HAP-1 (cell line): ENCODE results near the gene VCAN.
A peak's percentile ranks its signal among the peaks of the same experiment; 100 is the strongest.
"Not testable (repeated sequence)": the region's sequence is repeated elsewhere in the genome, so short reads cannot be mapped to it uniquely, and the experiment has no call there.

Source experiments
- DNase-seq, 2 experiments: peaks; one replicate each; pipeline ENCODE4 v3.0.0-alpha.2; 2016 to 2020; ENCODE audit warnings: low spot score in 2 of 2
- H3K27me3 ChIP-seq: fragments of 250-450 bp; sonication (Bioruptor Pico); 2 replicates; pipeline ENCODE4 v1.5.1; 2020; ENCODE audit warnings: low read depth, mild to moderate bottlenecking, moderate library complexity
- H3K36me3 ChIP-seq: fragments of 250-450 bp; sonication (Bioruptor Pico); replicated peaks from 2 replicates; pipeline ENCODE4 v1.5.1; 2020; ENCODE audit warnings: mild to moderate bottlenecking
- H3K4me1 ChIP-seq: fragments of 250-450 bp; sonication (Bioruptor Pico); 2 replicates; pipeline ENCODE4 v1.5.1; 2020; ENCODE audit warnings: mild to moderate bottlenecking
- H3K4me3 ChIP-seq: fragments of 250-450 bp; sonication (Bioruptor Pico); 2 replicates; pipeline ENCODE4 v1.5.1; 2020; ENCODE audit warnings: mild to moderate bottlenecking, moderate library complexity
- H3K9me3 ChIP-seq: fragments of 250-450 bp; sonication (Bioruptor Pico); 2 replicates; pipeline ENCODE4 v1.5.1; 2020; ENCODE audit warnings: mild to moderate bottlenecking, moderate library complexity
- in situ Hi-C: fragments of 300-500 bp; cut with MboI; formaldehyde crosslinking; loops from 3 replicates; pipeline ENCODE4 v1.14.3; 2020; ENCODE audit warnings: low sequenced_read_pairs, inconsistent platforms, mixed read lengths

The VCAN gene

DNA sequence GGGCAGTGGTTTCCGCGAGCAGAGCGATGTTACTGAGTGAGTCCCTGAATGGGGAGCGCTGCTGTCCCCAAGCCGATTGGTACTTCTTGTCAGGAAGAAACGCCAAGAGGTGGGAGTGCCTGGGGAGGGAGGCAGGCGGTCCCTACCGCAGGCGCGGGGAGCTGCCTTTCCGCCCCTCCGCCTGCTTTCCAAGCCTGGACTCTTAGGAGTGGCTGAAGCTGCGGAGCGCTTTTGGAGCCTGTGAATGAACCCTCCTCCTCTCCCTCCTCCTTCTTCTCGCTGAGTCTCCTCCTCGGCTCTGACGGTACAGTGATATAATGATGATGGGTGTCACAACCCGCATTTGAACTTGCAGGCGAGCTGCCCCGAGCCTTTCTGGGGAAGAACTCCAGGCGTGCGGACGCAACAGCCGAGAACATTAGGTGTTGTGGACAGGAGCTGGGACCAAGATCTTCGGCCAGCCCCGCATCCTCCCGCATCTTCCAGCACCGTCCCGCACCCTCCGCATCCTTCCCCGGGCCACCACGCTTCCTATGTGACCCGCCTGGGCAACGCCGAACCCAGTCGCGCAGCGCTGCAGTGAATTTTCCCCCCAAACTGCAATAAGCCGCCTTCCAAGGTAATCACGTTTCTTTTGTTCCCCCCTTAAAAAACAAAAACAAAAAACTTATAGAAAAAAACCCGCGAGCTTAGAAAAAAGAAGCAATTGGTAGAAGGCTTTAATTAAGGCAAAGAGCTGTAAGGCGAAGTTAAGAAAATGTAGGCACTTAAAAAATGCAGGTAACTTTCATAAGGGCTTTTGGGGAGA is at the start of gene VCAN:
TSS of gene VCAN (plus strand) at position 340 of the 808 bp plus-strand sequence. CDS start 11,775 bp downstream, outside the sequence.
- Histone ChIP-seq H3K4me3 (peak within 1 kb of the TSS; percentile 32), H3K9me3 (no peaks in the 10 kb centered on the region), H3K27me3 (peaks cover 35% of the 10 kb centered on the region), H3K36me3 (no peaks in the 10 kb centered on the region), H3K4me1 (peaks cover 16% of the 10 kb centered on the region)
- in situ Hi-C loops: no loop called here
- peak; percentile 29 to 61 for DNase-seq

DNA sequence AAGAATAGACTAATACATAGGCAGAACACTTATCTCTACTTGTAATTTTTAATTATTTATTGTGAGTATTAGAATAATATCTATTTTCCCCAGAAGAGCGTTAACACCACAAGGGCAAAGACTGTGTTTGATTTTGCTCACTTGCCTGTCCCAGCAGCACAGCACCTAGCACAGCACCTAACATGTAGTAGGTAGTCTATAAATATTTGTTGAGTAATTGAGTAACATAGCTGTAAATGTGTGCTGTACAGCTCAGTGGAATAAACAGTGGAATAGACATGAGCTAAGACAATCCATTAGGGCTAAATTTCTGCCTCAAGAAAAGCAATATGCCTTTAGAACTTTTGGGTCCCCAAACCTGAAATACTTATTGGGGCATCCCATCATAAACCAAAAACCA is 49.3 kb upstream of the VCAN start:
- DNase-seq: no peak
- Histone ChIP-seq H3K4me1 (no peaks in the 10 kb centered on the region), H3K4me3 (no peak overlapping the region), H3K27me3 (no peaks in the 10 kb centered on the region), H3K9me3 (no peaks in the 10 kb centered on the region), H3K36me3 (no peaks in the 10 kb centered on the region)
- in situ Hi-C loops: no loop called here

DNA sequence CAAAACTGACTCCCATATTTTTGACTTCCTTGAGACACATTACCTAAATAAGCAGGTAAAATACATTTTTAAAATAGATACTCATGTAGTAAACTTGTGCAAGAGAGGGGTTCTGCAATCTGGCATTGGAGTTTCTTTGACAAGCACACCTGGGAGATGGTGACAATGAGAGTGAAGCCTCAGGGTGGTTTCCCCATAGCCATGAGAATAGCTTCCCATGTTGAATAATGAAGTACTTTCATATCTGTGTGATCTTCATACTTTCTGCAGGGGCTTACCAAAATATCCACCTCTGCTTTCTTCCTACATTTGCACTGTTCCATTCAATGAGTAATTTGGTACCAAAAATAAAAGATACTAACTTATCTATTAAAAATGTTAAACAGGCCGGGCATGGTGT is 44.7 kb upstream of the VCAN start:
- no peaks in the 10 kb centered on the region for H3K36me3 ChIP-seq
- in situ Hi-C loops: loop anchor here (25.0 kb wide), 2 partner anchors 790 to 1065 kb away; no protein-coding TSS in a partner anchor
- H3K4me3 ChIP-seq: no peak overlapping the region
- 0 out of 2 replicates have a peak, but pooled peaks cover 2% of the 10 kb centered on the region for H3K4me1 ChIP-seq
- no peak for DNase-seq
- no peaks in the 10 kb centered on the region for H3K9me3 ChIP-seq
- peaks cover 4% of the 10 kb centered on the region; the same call in 1 of the 2 replicates for H3K27me3 ChIP-seq

DNA sequence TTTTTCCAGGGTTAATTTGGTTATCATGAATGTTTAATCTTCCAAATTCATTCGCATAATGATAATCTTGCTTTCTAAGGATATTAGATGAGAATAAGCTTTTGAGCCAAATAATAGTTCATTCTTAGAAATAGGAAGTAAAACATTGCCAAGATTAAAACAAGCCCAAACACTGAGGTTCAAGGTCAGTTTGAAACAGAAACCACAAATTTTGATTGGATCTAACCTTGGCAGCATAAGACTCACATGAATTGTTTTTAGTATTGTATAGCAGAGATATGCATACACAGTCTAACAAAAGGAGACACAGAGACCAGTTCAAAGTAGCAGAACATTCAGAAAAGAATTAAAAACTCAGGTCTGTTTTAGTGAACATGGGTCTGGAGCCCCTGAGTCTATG is 43.4 kb upstream of the VCAN start:
- in situ Hi-C loops: loop anchor here (25.0 kb wide), 2 partner anchors 791 to 1066 kb away; no protein-coding TSS in a partner anchor
- Histone ChIP-seq H3K4me1 (0 out of 2 replicates have a peak, but pooled peaks cover 2% of the 10 kb centered on the region), H3K27me3 (peaks cover 4% of the 10 kb centered on the region; the same call in 1 of the 2 replicates), H3K9me3 (no peaks in the 10 kb centered on the region), H3K4me3 (no peak overlapping the region), H3K36me3 (no peaks in the 10 kb centered on the region)
- DNase-seq: no peak

DNA sequence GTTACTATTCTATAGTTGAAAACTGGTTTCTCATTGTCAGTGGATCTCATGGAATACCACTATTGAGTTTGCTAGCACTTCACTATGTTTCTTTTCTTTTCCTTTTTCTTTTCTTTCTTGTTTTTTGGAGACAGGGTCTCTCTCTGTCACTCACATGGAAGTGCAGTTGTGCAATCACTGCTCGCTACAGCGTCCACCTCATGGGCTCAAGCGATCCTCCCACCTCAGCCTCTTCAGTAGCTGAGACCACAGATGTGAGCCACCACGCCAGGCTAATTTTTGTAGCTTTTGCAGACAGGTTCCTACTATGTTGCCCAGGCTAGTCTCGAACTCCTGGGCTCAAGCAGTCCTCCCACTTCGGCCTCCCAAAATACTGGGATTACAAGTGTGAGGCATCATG is 42.7 kb upstream of the VCAN start:
- Histone ChIP-seq H3K4me3 (no peak overlapping the region), H3K27me3 (peaks cover 4% of the 10 kb centered on the region; the same call in 1 of the 2 replicates), H3K36me3 (no peaks in the 10 kb centered on the region), H3K9me3 (no peaks in the 10 kb centered on the region), H3K4me1 (0 out of 2 replicates have a peak, but pooled peaks cover 2% of the 10 kb centered on the region)
- in situ Hi-C loops: loop anchor here (25.0 kb wide), 2 partner anchors 792 to 1067 kb away; no protein-coding TSS in a partner anchor
- no peak for DNase-seq

DNA sequence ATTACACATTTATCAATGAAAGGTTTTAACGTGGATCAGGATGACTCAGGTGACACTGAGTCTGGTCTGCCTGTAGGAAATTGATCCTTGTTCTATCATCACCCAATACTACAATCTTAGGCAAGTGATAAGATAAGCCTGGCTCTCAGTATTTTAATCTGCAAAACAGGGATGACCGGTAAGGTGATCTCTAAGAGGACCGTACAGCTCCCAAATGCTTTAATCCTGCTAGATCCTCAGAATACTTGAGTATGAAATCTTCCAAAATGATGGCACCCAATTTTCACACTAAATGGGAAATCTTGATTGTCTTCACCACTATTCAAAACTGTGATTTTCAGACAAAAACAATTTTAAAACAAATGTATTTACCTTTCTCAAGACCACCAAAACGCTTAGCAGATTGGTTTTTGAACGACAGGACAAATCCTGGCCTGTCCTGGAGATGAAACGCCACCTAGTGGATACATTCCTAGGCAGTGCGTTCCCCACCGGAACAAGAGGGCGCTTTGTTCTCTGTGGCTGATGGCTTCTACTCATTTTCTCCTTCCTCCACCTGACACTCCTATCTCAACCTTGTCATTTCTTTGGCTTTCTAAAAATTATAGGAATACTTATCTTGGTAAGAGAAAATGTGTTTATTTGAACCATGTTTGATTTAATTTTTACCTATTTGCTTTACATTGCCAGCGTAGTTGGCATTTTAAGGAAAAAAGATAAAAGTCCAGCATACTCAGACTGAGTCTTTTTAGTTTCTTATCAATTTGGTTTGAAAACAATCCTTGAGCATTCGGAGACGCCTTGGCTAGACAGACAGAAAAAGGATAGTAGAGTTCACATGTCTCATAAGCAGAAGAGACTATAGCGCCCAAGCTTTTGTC is 41.2 kb upstream of the VCAN start:
- H3K4me1 ChIP-seq: 0 out of 2 replicates have a peak, but pooled peaks cover 2% of the 10 kb centered on the region
- in situ Hi-C loops: loop anchor here (25.0 kb wide), 2 partner anchors 793 to 1068 kb away; no protein-coding TSS in a partner anchor
- no peak overlapping the region for H3K4me3 ChIP-seq
- peak; percentile 67 to 79 for DNase-seq
- no peaks in the 10 kb centered on the region for H3K36me3 ChIP-seq
- no peaks in the 10 kb centered on the region for H3K9me3 ChIP-seq
- H3K27me3 ChIP-seq: peaks cover 4% of the 10 kb centered on the region; the same call in 1 of the 2 replicates

DNA sequence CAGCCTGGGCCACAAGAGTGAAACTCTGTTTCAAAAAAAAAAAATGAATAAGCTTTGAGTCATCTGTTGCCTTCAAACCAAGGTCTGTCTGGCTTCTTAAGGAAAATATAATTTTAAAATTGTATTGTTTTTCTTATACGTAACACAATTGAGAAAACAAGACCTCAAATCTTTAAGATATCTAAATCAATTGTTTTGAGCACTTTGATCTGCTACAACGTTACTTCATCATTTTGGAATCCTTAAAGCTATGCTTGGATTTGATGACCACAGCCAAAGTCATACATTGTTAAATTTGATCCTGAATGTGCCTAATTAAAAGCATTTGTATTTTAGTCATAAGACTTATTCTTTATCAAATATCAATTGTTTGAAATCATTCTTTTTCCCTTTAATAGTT is 37.7 kb upstream of the VCAN start:
- Histone ChIP-seq H3K4me1 (0 out of 2 replicates have a peak, but pooled peaks cover 2% of the 10 kb centered on the region), H3K27me3 (peaks cover 4% of the 10 kb centered on the region; the same call in 1 of the 2 replicates), H3K4me3 (no peak overlapping the region), H3K9me3 (peaks cover 2% of the 10 kb centered on the region; the same call in 1 of the 2 replicates), H3K36me3 (no peaks in the 10 kb centered on the region)
- in situ Hi-C loops: loop anchor here (25.0 kb wide), 2 partner anchors 797 to 1072 kb away; no protein-coding TSS in a partner anchor
- DNase-seq: no peak

DNA sequence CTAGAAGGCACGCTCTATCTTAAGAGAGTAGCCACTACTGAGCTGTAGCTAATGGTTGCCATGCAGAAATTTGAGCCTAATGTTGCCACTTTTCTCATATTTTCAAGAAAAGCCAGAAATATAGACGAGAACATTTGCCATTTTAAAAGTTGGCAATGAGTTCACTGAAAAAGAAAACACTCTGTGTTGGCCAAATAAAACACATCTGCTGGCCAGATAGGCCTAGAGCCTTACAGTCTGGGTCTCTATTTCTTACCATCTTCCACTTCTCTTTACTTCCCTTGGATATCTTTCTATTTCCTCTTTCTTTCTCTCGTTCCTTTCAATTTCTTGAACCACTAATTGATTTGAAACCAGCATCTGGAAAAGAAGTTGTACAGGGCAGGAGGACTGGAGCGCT is 36.6 kb upstream of the VCAN start:
- in situ Hi-C loops: loop anchor here (25.0 kb wide), 2 partner anchors 798 to 1073 kb away; no protein-coding TSS in a partner anchor
- 0 out of 2 replicates have a peak, but pooled peaks cover 2% of the 10 kb centered on the region for H3K4me1 ChIP-seq
- DNase-seq: no peak

DNA sequence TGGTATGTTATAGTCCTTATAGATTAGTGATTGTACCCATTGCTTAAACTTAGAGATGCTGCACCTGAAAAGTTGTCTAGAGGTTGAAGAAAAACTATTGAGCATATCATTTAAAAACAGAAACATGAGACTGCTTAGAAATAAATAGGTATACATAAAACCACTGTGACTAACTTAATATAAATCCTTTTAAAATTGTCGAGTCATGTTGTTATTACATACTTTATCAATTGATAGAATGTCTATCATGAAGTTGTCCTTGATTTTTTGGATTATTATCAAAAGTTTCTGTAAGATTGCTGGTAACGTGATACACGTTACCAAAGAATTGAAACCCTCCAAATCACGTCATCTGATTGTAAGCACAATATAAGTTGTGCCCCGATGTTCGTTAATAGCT is 35.3 kb upstream of the VCAN start:
- H3K27me3 ChIP-seq: no peaks in the 10 kb centered on the region
- no peaks in the 10 kb centered on the region for H3K4me1 ChIP-seq
- in situ Hi-C loops: loop anchor here (25.0 kb wide), 2 partner anchors 799 to 1074 kb away; no protein-coding TSS in a partner anchor
- H3K36me3 ChIP-seq: no peaks in the 10 kb centered on the region
- H3K4me3 ChIP-seq: no peak overlapping the region
- H3K9me3 ChIP-seq: peaks cover 2% of the 10 kb centered on the region; the same call in 1 of the 2 replicates
- no peak for DNase-seq

More for the DNA sequence above, 36.6 kb upstream of the VCAN start:
- H3K36me3 ChIP-seq: no peaks in the 10 kb centered on the region
- H3K4me3 ChIP-seq: no peak overlapping the region
- H3K27me3 ChIP-seq: peaks cover 4% of the 10 kb centered on the region; the same call in 1 of the 2 replicates
- H3K9me3 ChIP-seq: peaks cover 2% of the 10 kb centered on the region; the same call in 1 of the 2 replicates

DNA sequence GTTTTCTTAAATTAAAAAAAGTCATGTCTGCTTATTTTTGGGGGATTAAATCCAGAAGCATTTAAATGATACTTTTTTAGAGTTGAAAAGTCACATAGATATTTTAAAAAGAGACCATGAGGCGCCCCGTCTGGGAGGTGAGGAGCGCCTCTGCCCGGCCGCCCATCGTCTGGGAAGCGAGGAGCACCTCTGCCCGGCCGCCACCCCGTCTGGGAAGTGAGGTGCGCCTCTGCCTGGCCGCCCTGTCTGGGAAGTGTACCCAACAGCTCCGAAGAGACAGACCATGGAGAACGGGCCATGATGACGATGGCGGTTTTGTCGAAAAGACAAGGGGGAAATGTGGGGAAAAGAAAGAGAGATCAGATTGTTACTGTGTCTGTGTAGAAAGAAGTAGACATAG is 33.8 kb upstream of the VCAN start:
- H3K4me1 ChIP-seq, H3K9me3 ChIP-seq, H3K36me3 ChIP-seq, H3K4me3 ChIP-seq, H3K27me3 ChIP-seq, DNase-seq: not testable (repeated sequence)
- in situ Hi-C loops: loop anchor here (25.0 kb wide), 2 partner anchors 800 to 1075 kb away; no protein-coding TSS in a partner anchor

DNA sequence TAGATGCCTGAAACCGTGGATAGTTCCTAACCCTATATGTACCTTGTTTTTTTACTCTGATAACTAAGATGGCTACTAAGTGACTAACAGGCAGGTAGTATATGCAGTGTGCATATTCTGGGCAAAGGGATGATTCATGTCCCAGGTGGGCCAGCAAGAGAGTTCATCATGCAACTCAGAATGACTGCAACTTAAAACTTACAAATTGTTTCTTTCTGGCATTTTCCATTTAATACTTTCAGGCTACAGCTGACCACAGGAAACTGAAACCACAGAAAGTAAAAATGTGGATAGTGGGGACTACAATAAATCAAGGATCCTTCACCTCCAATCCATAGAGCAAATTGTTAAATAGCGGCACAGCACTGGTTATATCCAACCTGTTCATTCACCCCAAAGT is 30.7 kb upstream of the VCAN start:
- no peak for DNase-seq
- Histone ChIP-seq H3K9me3 (peaks cover 2% of the 10 kb centered on the region; the same call in 1 of the 2 replicates), H3K36me3 (no peaks in the 10 kb centered on the region), H3K27me3 (no peaks in the 10 kb centered on the region), H3K4me3 (no peak overlapping the region), H3K4me1 (no peaks in the 10 kb centered on the region)
- in situ Hi-C loops: loop anchor here (25.0 kb wide), 2 partner anchors 804 to 1079 kb away; no protein-coding TSS in a partner anchor

DNA sequence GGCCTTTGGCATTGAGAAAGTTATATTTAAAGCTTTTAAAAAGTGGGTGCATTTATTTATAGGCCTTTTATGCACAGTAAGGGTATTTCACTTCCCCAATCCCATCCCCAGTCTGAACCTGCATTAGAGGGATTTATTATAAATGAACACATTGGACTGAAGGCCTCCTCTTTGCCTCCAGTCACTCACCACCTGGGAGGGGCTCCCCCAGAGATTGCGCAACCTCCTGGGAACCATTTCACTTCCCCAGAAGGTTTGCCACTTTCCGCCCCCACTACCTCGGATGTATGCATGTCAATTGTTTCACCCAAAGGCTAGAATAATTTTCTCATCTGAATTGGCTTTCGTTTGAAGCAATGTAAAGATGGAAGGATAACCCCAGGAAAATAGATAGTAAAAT is 29.8 kb upstream of the VCAN start:
- no peak for DNase-seq
- Histone ChIP-seq H3K9me3 (peaks cover 2% of the 10 kb centered on the region; the same call in 1 of the 2 replicates), H3K4me1 (no peaks in the 10 kb centered on the region), H3K27me3 (no peaks in the 10 kb centered on the region), H3K4me3 (no peak overlapping the region), H3K36me3 (no peaks in the 10 kb centered on the region)
- in situ Hi-C loops: loop anchor here (25.0 kb wide), 2 partner anchors 804 to 1079 kb away; no protein-coding TSS in a partner anchor

DNA sequence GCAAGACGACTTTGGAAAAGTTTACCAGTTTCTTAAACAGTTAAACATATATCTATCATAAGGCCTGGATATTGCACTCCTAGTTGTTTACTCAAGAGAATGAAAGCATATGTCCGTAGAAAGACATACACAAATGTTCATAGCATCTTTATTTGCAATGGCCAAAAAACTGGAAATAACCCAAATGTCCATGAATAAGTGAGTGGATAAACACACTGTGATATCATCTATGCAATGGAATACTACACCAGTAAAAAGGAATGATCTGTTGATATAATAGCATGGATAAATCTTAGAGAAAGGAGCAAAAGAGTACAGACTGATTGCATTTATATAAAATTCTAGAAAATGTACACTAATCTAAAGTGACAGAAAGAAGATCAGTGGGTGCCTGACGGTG is 28.0 kb upstream of the VCAN start:
- H3K4me1 ChIP-seq: no peaks in the 10 kb centered on the region
- H3K9me3 ChIP-seq: no peaks in the 10 kb centered on the region
- no peaks in the 10 kb centered on the region for H3K27me3 ChIP-seq
- DNase-seq: no peak
- no peak overlapping the region for H3K4me3 ChIP-seq
- no peaks in the 10 kb centered on the region for H3K36me3 ChIP-seq
- in situ Hi-C loops: loop anchor here (25.0 kb wide), 2 partner anchors 806 to 1081 kb away; no protein-coding TSS in a partner anchor
